NCI-H1930 (cell line): ENCODE measurements around the gene TUBAL3.
"Not testable (repeated sequence)": the region's sequence is repeated elsewhere in the genome, so short reads cannot be mapped to it uniquely, and the experiment has no call there.

Source experiments
- DNase-seq, 2 experiments: peaks; one replicate each; lab custom pipeline; 2025; lab: John Stamatoyannopoulos, UW

TUBAL3 gene

GRCh38 chr10:5379202-5379601 is 25.4 kb downstream of the TUBAL3 start:
- DNase-seq = not testable (repeated sequence)

- DNase-seq = no peak
Measured at GRCh38 chr10:5376450-5376849, 28.2 kb downstream of the TUBAL3 start.

DNA sequence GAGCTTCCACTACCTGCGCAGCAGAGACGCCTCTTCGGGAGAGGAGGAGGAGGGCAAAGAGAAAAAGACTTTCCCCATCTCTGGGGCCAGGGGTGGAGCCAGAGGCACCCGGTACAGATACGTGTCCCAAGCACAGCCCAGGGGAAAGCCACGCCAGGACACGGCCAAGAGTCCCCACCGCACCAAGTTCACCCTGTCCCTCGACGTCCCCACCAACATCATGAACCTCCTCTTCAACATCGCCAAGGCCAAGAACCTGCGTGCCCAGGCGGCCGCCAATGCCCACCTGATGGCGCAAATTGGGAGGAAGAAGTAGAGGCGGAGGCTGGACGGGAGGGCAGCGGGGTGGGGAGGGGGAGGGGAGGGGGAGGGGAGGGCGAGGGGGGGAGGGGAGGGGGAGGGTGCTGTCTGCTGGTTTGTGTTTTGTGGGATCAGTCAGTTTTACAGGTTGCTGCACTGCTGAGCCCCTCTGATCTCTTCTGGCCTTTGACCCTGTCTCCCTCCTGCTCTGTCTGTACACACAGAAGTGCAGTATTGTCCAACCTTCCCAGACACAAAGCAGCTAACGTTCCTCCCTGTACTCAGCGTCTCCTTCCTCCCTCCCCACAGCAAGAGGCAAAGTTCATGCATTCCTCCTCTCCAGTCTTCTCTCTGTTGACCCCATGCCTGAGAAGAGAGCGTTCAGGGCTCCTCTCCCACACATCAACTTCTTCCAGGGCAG is 30.6 kb downstream of the TUBAL3 start:
- no peak for DNase-seq

DNA sequence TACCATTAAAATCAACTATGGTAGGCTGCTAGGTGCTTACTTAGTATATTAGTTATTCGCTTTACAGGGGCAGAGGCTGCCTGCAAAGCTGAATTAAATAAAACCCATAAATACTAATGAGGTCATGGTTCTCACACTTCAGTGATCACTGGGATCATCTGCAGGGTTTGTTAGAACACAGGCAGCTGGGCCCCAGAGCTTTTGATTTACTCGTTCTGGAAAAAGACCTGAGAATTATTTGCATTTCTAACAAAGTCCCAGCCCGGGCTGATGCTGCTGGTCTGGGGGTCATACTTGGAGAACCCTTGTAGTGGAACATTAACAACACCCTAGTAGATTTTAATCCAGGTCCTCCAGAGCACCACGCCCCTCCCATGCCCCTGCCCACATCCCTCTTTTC is 31.3 kb downstream of the TUBAL3 start:
- no peak for DNase-seq

GRCh38 chr10:5370493-5371352 is 33.9 kb downstream of the TUBAL3 start:
- no peak for DNase-seq

DNA sequence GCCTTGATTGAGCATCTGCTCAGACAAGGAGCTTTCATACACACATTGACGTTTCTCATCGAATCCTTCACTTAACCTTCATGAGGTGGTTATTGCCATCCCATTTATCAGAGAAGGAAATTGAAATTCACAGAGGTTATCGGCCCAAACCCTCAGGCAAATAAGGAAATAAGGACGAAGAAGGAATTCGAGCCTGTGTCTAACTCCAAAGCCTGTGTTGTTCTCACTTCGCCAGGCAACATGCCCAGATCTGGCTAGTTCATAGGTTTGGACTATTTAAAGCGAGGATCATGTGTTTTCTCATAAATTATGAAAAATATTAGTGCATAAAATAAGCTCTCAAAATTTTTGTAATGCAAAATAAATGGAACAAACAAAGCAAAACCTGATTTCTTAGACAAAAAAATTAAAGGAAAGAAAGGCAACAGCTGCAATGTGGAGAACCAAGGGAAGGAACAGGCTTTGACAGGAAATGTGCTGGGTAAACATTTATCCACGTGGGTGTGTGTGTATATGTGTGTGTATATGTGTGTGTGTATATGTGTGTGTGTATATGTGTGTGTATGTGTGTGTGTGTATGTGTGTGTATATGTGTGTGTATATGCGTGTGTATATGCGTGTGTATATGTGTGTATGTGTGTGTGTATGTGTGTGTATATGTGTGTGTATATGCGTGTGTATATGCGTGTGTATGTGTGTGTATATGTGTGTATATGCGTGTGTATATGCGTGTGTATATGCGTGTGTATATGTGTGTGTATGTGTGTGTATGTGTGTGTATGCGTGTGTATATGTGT is 35.1 kb downstream of the TUBAL3 start:
- DNase-seq = no peak

DNA sequence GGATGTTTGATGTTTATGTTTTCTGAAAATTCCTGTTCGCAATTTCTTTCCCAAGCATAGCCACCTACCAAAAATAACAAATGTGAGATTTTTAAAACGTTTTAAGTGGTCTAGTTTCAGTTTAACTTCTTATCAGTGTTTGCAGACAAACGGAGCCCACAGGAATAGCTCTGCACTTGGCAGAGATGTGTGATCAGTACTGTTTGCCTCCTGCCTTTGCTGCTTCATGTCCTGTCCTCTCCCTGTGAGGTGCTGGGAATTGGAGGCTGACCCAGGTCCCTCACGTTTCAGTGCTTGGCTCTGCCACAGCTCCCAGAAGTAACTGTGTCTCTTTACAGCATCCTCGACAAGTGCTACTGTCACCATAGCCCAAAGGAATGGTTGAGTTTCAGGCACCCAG is 38.7 kb downstream of the TUBAL3 start:
- no peak for DNase-seq

DNA sequence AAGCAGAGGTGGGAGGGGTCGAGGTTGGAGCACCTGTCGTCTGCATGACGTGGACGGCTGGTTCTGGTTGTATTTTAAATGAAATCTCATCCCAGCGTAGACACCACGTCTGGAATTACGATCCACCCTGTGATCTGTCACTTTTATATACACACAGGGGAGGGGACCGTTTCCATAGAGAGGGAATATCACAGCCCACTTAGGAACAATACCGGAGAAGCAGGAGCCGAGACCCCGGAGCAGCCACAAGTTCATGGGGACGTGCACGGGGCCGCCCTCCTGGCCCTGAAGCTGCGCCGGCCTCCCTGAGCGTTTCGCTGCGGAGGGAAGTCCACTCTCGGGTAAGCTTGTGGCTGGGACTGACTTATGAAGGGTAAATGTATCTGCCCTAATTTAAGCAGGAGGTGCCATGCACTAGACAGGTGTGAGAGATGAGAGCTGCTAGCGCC is 39.7 kb downstream of the TUBAL3 start, which contains the start of gene UCN3:
Gene UCN3 (plus strand): TSS at position 77 of the 449 bp plus-strand sequence. CDS start 8,755 bp downstream, outside the sequence.
- DNase-seq = no peak

DNA sequence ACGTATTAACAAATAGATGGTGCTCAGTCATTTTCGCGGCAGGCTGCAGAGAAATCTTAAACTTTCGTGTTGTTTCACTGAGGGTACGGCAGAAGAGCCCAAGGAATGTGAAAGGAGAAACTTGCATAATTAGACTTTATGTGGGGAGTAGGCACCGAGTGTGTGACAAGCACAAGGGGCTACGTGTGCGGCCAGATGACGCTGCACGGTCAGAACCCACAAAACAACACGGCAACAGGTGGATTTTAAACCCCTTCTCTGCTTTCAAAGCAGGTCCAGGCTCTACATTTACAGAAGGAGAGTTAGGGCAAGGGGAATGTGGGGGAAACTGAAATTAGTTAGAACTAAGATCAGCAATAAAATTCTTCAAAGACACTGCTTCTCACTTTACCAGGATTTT is 40.3 kb downstream of the TUBAL3 start:
- no peak for DNase-seq

- no peak for DNase-seq
Measured at GRCh38 chr10:5362873-5363272, 41.8 kb downstream of the TUBAL3 start.

GRCh38 chr10:5361966-5362365 is 42.7 kb downstream of the TUBAL3 start:
- DNase-seq = no peak

GRCh38 chr10:5360318-5360915 is 44.2 kb downstream of the TUBAL3 start:
- DNase-seq = no peak

- no peak for DNase-seq
Measured at GRCh38 chr10:5356302-5356763, 48.3 kb downstream of the TUBAL3 start.

- no peak for DNase-seq
Measured at GRCh38 chr10:5355594-5356301, 48.9 kb downstream of the TUBAL3 start.

DNA sequence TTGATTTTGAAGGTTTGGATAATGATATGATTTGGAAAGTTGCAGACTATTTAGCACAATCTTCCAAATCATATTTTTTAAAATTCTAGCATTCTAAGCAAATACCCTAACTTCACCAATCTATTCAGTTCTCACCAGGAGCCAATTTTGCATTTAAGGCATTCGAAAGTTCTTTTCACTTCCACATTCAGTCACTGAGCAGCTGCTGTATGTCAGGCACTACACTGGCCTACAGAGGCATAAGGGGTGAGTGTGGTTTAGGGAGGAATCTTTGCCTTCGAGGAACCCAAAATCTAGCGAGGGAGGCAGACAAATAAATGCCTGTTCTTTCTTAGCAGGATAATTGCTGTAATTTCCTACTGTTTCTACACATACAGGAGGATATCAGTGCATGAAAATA is 50.6 kb downstream of the TUBAL3 start:
- no peak for DNase-seq

DNA sequence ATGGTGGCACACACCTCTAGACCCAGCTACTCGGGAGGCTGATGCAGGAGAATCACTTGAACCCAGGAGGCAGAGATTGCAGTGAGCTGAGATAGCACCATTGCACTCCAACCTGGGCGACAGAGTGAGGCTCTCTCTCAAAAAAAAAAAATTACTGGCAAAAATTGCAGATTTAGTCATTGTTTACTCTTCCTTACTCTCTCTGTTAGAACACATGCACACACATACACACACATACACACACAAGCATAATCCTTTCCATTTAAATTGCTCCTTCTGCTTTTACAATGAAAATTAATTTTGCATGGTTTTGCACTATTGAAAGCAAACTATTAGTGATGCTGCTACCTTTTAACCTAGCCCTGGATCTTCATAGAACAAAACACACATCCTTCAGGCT is 55.3 kb downstream of the TUBAL3 start:
- no peak for DNase-seq

DNA sequence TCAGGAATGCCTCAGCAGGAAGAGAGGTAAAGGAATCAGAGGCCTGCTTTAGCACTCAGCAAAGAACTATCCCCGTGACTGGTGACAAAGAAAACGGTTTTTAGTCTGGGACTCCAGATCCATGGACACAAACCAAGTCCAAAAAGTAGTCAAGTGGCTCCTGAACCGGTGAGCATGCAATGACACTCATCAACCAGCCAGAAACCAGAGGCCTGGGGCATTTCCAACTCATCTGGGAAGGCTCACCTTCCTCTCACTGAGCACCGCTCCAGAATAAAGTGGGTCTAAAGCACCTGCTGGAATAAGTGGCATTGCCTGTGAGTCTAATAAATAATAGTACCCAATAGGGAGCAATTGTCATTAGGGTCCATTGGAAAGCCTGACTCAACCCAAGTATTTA is 57.7 kb downstream of the TUBAL3 start:
- no peak for DNase-seq

- DNase-seq = no peak
Measured at GRCh38 chr10:5344746-5345145, 59.9 kb downstream of the TUBAL3 start.

GRCh38 chr10:5343979-5344378 is 60.6 kb downstream of the TUBAL3 start:
- DNase-seq = no peak

- no peak for DNase-seq
Measured at GRCh38 chr10:5343561-5343960, 61.1 kb downstream of the TUBAL3 start.
